Stomach (tissue), 9 donors: ENCODE data around the gene WDR20. TPM values are rescaled to one million over a fixed set of nuclear protein-coding genes. Genes with fewer than 3 reads are reported as not detected.

Experiments
- DNase-seq, 2 donors: peaks; one replicate each; pipeline versions ENCODE4 v3.0.0 to v3.0.0-alpha.2; 2013 to 2019
- H3K27ac ChIP-seq, 5 donors: fragments of 200-600 bp in 4 of 5; sonication (generic) in 4 of 5; one replicate each; pipeline ENCODE4 v1.5.1; 2013 to 2019; ENCODE audit warnings: mild to moderate bottlenecking in 1 of 5, moderate library complexity in 1 of 5
- H3K27me3 ChIP-seq, 3 donors: fragments of 200-600 bp; sonication (generic); one replicate each; pipeline ENCODE4 v1.5.1; 2017 to 2019; ENCODE audit warnings: mixed run types in 1 of 3
- H3K36me3 ChIP-seq, 4 donors: fragments of 200-600 bp; sonication (generic); 1 replicate in 3 of 4; 2 replicates in 1 of 4; pipeline ENCODE4 v1.5.1; 2016 to 2019
- H3K4me1 ChIP-seq, 4 donors: fragments of 200-600 bp; sonication (generic); one replicate each; pipeline ENCODE4 v1.5.1; 2016 to 2019
- H3K4me3 ChIP-seq, 4 donors: fragments of 200-600 bp; sonication (generic) in 3 of 4; one replicate each; pipeline ENCODE4 v1.5.1; 2016 to 2019; ENCODE audit warnings: mild to moderate bottlenecking in 1 of 4
- H3K9me3 ChIP-seq, 4 donors: fragments of 200-600 bp; sonication (generic); one replicate each; pipeline ENCODE4 v1.5.1; 2016 to 2019
- CTCF ChIP-seq, 7 experiments: fragments of 450-650 bp in 4 of 7; fragments of 200-600 bp in 3 of 7; sonication (generic) in 3 of 7; IDR thresholded peaks; one replicate each; pipeline ENCODE4 v1.5.1; 2016 to 2019; ENCODE audit warnings: antibody characterized with exemption in 7 of 7, control low read depth in 2 of 7, mild to moderate bottlenecking in 1 of 7
- EP300 ChIP-seq: sonication (generic); formaldehyde crosslinking; IDR thresholded peaks from one replicate; pipeline ENCODE4 v1.6.1; 2017; ENCODE audit warnings: antibody characterized with exemption
- POLR2A ChIP-seq, 4 donors: fragments of 450-650 bp; IDR thresholded peaks; one replicate each; pipeline ENCODE4 v1.6.1; 2016; ENCODE audit warnings: antibody characterized with exemption in 4 of 4, control low read depth in 2 of 4, mild to moderate bottlenecking in 1 of 4, moderate library complexity in 1 of 4
- POLR2AphosphoS5 ChIP-seq, 3 donors: sonication (generic); formaldehyde crosslinking; IDR thresholded peaks; one replicate each; pipeline ENCODE4 v1.6.1; 2016; ENCODE audit warnings: antibody characterized with exemption in 3 of 3
- WGBS, 5 donors: extraction: QIAGEN DNeasy Blood & Tissue Kit in 3 of 5; methylation state at CpG; one replicate each; pipeline versions ENCODE4 v1.1.5 to v1.1.7; 2013 to 2018; 5-methylcytosine and 5-hydroxymethylcytosine counted together
- intact Hi-C: fragments of 100-400 bp; cut with DNase I; formaldehyde crosslinking; loops from one replicate; pipeline ENCODE4 v1.15.1; 2023; ENCODE audit warnings: low total_unique reads
- polyA plus RNA-seq, 3 donors: library from polyadenylated mRNA; stranded (reverse); fragments of 200-250 nt; gene quantifications; one replicate each; pipeline ENCODE4 v1.2.3, GENCODE V29; 2013
- total RNA-seq, 5 donors: library from RNA; depleted of rRNA; stranded (reverse); fragments of >200 nt; gene quantifications; one replicate each; pipeline versions ENCODE4 v1.1.0 to v1.2.3, GENCODE V29; 2014 to 2016
- donor health status: healthy with polysubstance abuse.
- donor health status: Bipolar disorder and iron deficiency.
- donor health status: healthy.

The WDR20 gene
- total and polyA plus RNA-seq, 8 donors = 8.2 to 44.2 (median 14.5) TPM

GRCh38 chr14:102215071-102215470 lies 75.4 kb downstream of the WDR20 start:
- Histone ChIP-seq H3K4me1 (peaks cover 0 to 18% (median 8%) of the 10 kb centered on the region in 4 donors), H3K27me3 (no peaks in the 10 kb centered on the region), H3K27ac (peak overlapping the region in 1 of 5 donors; percentile 8), H3K36me3 (peaks cover 0 to 74% (median 52%) of the 10 kb centered on the region in 4 donors), H3K4me3 (no peak overlapping the region), H3K9me3 (no peaks in the 10 kb centered on the region)
- intact Hi-C loops = no loop called here
- DNase-seq = peak in 1 of 2 donors; percentile 50
- 52 to 74% (median 68%) methylated on average over 12 of the region's 12 CpGs for WGBS, 5 donors
- TF ChIP-seq CTCF (IDR thresholded peaks at IDR 0.05) = no peak
- no peak for TF ChIP-seq POLR2AphosphoS5 (IDR thresholded peaks at IDR 0.05)
- no peak for TF ChIP-seq EP300
- no peak for TF ChIP-seq POLR2A (IDR thresholded peaks at IDR 0.05)

- 84 to 88% (median 86%) methylated on average over 14 to 20 of the region's 20 CpGs for WGBS, 5 donors
- intact Hi-C loops = no loop called here
- Histone ChIP-seq H3K27me3 (no peaks in the 10 kb centered on the region), H3K36me3 (peaks cover 0 to 71% (median 49%) of the 10 kb centered on the region in 4 donors), H3K4me1 (peaks cover 0 to 18% (median 8%) of the 10 kb centered on the region in 4 donors), H3K9me3 (no peaks in the 10 kb centered on the region), H3K27ac (peak overlapping the region in 1 of 5 donors; percentile 8), H3K4me3 (no peak overlapping the region)
- TF ChIP-seq CTCF (IDR thresholded peaks at IDR 0.05) = no peak
- no peak for TF ChIP-seq POLR2A (IDR thresholded peaks at IDR 0.05)
- TF ChIP-seq EP300 = no peak
- TF ChIP-seq POLR2AphosphoS5 (IDR thresholded peaks at IDR 0.05) = no peak
- no peak for DNase-seq
These were observed 76.0 kb downstream of the WDR20 start for GRCh38 chr14:102215576-102216250.

- H3K4me1 ChIP-seq = peaks cover 0 to 22% (median 9%) of the 10 kb centered on the region in 4 donors
- H3K4me3 ChIP-seq = no peak overlapping the region
- intact Hi-C loops = no loop called here
- peaks cover 0 to 65% (median 44%) of the 10 kb centered on the region in 4 donors for H3K36me3 ChIP-seq
- no peaks in the 10 kb centered on the region for H3K9me3 ChIP-seq
- TF ChIP-seq CTCF (IDR thresholded peaks at IDR 0.05) = no peak
- no peak for TF ChIP-seq EP300
- TF ChIP-seq POLR2A (IDR thresholded peaks at IDR 0.05) = no peak
- TF ChIP-seq POLR2AphosphoS5 (IDR thresholded peaks at IDR 0.05) = no peak
- DNase-seq = no peak
- H3K27me3 ChIP-seq = no peaks in the 10 kb centered on the region
- no peak overlapping the region for H3K27ac ChIP-seq
- 90 to 98% (median 96%) methylated on average over 6 to 10 of the region's 10 CpGs for WGBS, 5 donors
These were observed 77.7 kb downstream of the WDR20 start for GRCh38 chr14:102217399-102217798.

GRCh38 chr14:102217987-102218421 lies 78.3 kb downstream of the WDR20 start:
- DNase-seq = no peak
- intact Hi-C loops = no loop called here
- no peak for TF ChIP-seq EP300
- no peak for TF ChIP-seq POLR2AphosphoS5 (IDR thresholded peaks at IDR 0.05)
- no peak for TF ChIP-seq POLR2A (IDR thresholded peaks at IDR 0.05)
- no peak for TF ChIP-seq CTCF (IDR thresholded peaks at IDR 0.05)
- no peaks in the 10 kb centered on the region for H3K27me3 ChIP-seq
- peaks cover 0 to 65% (median 44%) of the 10 kb centered on the region in 4 donors for H3K36me3 ChIP-seq
- 87 to 96% (median 89%) methylated on average over 9 to 14 of the region's 14 CpGs for WGBS, 5 donors
- peaks cover 0 to 22% (median 9%) of the 10 kb centered on the region in 4 donors for H3K4me1 ChIP-seq
- H3K4me3 ChIP-seq = no peak overlapping the region
- H3K27ac ChIP-seq = no peak overlapping the region
- no peaks in the 10 kb centered on the region for H3K9me3 ChIP-seq
